SU-DHL-6 (cell line): ENCODE results near the gene HMG20B.

ENCODE experiments used
- H2AFZ ChIP-seq: fragments of 200-600 bp; sonication (generic); 2 replicates; pipeline ENCODE4 v1.6.1; 2014; ENCODE audit warnings: low read depth, mild to moderate bottlenecking, moderate library complexity, mixed read lengths, antibody characterized with exemption, low read length; ENCODE audit not compliant: severe bottlenecking
- H3F3A ChIP-seq: fragments of 200-600 bp; shearing (Covaris generic); 2 replicates; pipeline ENCODE4 v1.6.0; 2016; ENCODE audit warnings: antibody characterized with exemption, mild to moderate bottlenecking; ENCODE audit not compliant: insufficient read depth
- H3K27ac ChIP-seq: fragments of 200-600 bp; sonication (generic); 2 replicates; pipeline ENCODE4 v1.5.1; 2016; ENCODE audit warnings: low read depth, mild to moderate bottlenecking, low read length, moderate library complexity, mixed read lengths
- H3K27me3 ChIP-seq: fragments of 200-600 bp; sonication (generic), shearing (Covaris generic); 2 replicates; pipeline ENCODE4 v1.6.0; 2014; ENCODE audit warnings: mild to moderate bottlenecking, low read length
- H3K36me3 ChIP-seq: fragments of 200-600 bp; sonication (generic); 2 replicates; pipeline ENCODE4 v1.6.1; 2014; ENCODE audit warnings: mild to moderate bottlenecking, low read length, mixed read lengths
- H3K4me2 ChIP-seq: fragments of 300-600, 200-600 bp; shearing (Covaris generic), sonication (generic); 2 replicates; pipeline ENCODE4 v1.6.0; 2014; ENCODE audit warnings: low read length, low read depth, mild to moderate bottlenecking; ENCODE audit not compliant: poor library complexity, severe bottlenecking
- H3K4me3 ChIP-seq: fragments of 200-600 bp; sonication (generic); 2 replicates; pipeline ENCODE4 v1.5.1; 2014; ENCODE audit warnings: antibody characterized with exemption, low read length, mild to moderate bottlenecking, mixed read lengths; ENCODE audit not compliant: insufficient read depth, poor library complexity, severe bottlenecking
- H3K79me2 ChIP-seq: fragments of 200-600 bp; sonication (generic); 2 replicates; pipeline ENCODE4 v1.6.1; 2014; ENCODE audit warnings: mild to moderate bottlenecking, low read length, moderate library complexity; ENCODE audit not compliant: insufficient read depth
- H3K9ac ChIP-seq: fragments of 200-600 bp; sonication (generic); 2 replicates; pipeline ENCODE4 v1.7.0; 2014; ENCODE audit warnings: mild to moderate bottlenecking, low read length
- H3K9me2 ChIP-seq: fragments of 200-600 bp; sonication (generic); replicated peaks from 2 replicates; pipeline ENCODE4 v1.6.1; 2014; ENCODE audit warnings: low read length; ENCODE audit not compliant: insufficient read depth
- H3K9me3 ChIP-seq: fragments of 200-600 bp; sonication (generic); 2 replicates; pipeline ENCODE4 v1.6.1; 2014; ENCODE audit warnings: low read length, mixed read lengths; ENCODE audit not compliant: insufficient read depth
- H4K20me1 ChIP-seq: fragments of 200-600 bp; sonication (generic); 2 replicates; pipeline ENCODE4 v1.6.1; 2014; ENCODE audit warnings: low read depth, mild to moderate bottlenecking, antibody characterized with exemption, low read length, moderate library complexity, mixed read lengths
- EZH2phosphoT487 ChIP-seq: fragments of 200-600 bp; sonication (generic), shearing (Covaris generic); conservative IDR thresholded peaks from 2 replicates; pipeline ENCODE4 v1.6.1; 2018; ENCODE audit warnings: mild to moderate bottlenecking, antibody characterized with exemption, low read length, moderate library complexity, mixed read lengths
- TF ChIP-seq, protein P1 (sequence below): fragments of 200-600 bp; sonication (generic); IDR thresholded peaks from one replicate; pipeline ENCODE4 v1.5.1; 2017; ENCODE audit warnings: antibody characterized with exemption, mild to moderate bottlenecking, low read length, moderate library complexity; ENCODE audit not compliant: insufficient read depth, poor library complexity, severe bottlenecking

The HMG20B gene

DNA sequence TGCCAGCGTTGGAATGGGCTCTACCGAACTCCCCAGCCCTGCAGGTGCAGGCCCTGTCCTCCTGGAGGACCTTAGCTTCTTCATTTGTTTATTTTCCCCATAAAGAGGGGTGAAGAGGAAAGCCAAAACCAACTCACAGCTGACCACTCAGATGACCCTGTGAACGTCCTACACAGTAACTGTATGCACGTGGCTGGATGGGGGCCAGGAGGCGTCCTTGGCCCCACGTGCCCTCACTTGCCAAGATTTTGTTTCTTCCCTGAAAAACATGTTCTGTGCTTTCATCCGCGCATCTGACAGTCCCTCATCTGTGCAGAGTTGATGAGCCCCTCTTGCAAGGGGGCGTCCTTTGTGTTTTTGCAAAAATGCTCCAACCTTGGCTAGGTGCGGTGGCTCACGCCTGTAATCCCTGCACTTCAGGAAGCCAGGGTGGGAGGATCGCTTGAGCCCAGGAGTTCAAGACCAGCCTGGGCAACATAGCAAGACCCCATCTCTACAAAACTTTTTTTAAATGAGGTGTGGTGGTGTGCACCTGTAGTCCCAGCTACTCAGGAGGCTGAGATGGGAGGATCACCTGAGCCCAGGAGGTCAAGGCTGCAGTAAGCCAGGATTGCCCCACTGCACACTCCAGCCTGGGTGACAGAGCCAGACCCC is 39.1 kb upstream of the HMG20B start:
- Histone ChIP-seq H3K36me3 (no peaks in the 10 kb centered on the region), H3K79me2 (no peaks in the 10 kb centered on the region), H3K4me3 (no peak overlapping the region), H3K9ac (no peak overlapping the region), H3F3A (no peaks in the 10 kb centered on the region), H3K9me2 (no peaks in the 10 kb centered on the region), H4K20me1 (no peaks in the 10 kb centered on the region), H3K27me3 (no peaks in the 10 kb centered on the region), H3K9me3 (no peaks in the 10 kb centered on the region), H3K4me2 (no peak overlapping the region), H3K27ac (no peak overlapping the region), H2AFZ (no peak overlapping the region)
- TF ChIP-seq EZH2phosphoT487, result no peak
- TF ChIP-seq, protein P1, sequence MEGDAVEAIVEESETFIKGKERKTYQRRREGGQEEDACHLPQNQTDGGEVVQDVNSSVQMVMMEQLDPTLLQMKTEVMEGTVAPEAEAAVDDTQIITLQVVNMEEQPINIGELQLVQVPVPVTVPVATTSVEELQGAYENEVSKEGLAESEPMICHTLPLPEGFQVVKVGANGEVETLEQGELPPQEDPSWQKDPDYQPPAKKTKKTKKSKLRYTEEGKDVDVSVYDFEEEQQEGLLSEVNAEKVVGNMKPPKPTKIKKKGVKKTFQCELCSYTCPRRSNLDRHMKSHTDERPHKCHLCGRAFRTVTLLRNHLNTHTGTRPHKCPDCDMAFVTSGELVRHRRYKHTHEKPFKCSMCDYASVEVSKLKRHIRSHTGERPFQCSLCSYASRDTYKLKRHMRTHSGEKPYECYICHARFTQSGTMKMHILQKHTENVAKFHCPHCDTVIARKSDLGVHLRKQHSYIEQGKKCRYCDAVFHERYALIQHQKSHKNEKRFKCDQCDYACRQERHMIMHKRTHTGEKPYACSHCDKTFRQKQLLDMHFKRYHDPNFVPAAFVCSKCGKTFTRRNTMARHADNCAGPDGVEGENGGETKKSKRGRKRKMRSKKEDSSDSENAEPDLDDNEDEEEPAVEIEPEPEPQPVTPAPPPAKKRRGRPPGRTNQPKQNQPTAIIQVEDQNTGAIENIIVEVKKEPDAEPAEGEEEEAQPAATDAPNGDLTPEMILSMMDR, result no peak

DNA sequence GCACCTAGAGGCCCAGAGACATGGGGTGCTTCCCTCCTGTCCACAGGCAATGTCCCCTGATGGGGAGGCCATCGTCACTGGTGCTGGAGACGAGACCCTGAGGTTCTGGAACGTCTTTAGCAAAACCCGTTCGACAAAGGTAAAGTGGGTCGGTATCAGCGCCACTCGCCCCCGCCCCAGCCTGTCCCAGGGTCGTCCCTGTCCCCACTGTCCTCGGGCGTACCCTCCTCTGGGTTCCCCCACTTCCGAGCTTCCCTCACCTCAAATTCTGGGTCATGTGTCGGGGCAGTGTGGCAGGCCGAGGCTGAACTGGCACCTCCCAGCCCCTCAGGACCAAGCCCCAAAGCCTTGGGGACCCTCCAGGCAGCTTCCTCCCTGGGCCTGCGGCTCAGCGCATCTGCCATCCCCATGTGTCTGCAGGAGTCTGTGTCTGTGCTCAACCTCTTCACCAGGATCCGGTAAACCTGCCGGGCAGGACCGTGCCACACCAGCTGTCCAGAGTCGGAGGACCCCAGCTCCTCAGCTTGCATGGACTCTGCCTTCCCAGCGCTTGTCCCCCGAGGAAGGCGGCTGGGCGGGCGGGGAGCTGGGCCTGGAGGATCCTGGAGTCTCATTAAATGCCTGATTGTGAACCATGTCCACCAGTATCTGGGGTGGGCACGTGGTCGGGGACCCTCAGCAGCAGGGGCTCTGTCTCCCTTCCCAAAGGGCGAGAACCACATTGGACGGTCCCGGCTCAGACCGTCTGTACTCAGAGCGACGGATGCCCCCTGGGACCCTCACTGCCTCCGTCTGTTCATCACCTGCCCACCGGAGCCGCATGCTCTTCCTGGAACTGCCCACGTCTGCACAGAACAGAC is 38.1 kb upstream of the HMG20B start:
- H3K79me2 ChIP-seq, result no peaks in the 10 kb centered on the region
- no peak overlapping the region for H3K9ac ChIP-seq
- H3K36me3 ChIP-seq, result no peaks in the 10 kb centered on the region
- no peaks in the 10 kb centered on the region for H3K9me2 ChIP-seq
- no peaks in the 10 kb centered on the region for H3K9me3 ChIP-seq
- no peak overlapping the region for H3K4me3 ChIP-seq
- H3K4me2 ChIP-seq, result no peak overlapping the region
- no peaks in the 10 kb centered on the region for H3F3A ChIP-seq
- no peak overlapping the region for H3K27ac ChIP-seq
- H4K20me1 ChIP-seq, result no peaks in the 10 kb centered on the region
- H3K27me3 ChIP-seq, result no peaks in the 10 kb centered on the region
- H2AFZ ChIP-seq, result no peak overlapping the region
- TF ChIP-seq EZH2phosphoT487, result no peak
- TF ChIP-seq, protein P1, result no peak

DNA sequence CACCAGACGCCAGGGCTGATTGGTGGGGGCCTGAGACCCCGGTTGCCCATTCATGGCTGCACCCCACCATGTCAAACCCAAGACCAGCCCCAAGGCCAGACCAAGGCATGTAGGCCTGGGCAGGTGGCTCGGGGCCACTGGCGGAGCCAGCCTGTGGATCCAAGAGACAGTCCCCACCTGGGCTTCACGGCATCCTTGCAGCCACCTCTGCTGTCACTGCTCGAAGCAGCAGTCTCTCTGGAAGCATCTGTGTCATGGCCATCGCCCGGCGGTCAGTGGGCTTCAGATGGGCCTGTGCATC is 37.6 kb upstream of the HMG20B start:
- no peaks in the 10 kb centered on the region for H3K9me3 ChIP-seq
- no peaks in the 10 kb centered on the region for H3K79me2 ChIP-seq
- no peaks in the 10 kb centered on the region for H4K20me1 ChIP-seq
- H2AFZ ChIP-seq, result no peak overlapping the region
- H3K9me2 ChIP-seq, result no peaks in the 10 kb centered on the region
- no peak overlapping the region for H3K4me2 ChIP-seq
- H3K4me3 ChIP-seq, result no peak overlapping the region
- no peak for TF ChIP-seq EZH2phosphoT487
- TF ChIP-seq, protein P1, result no peak
- H3K36me3 ChIP-seq, result no peaks in the 10 kb centered on the region
- no peak overlapping the region for H3K27ac ChIP-seq
- H3K9ac ChIP-seq, result no peak overlapping the region
- no peaks in the 10 kb centered on the region for H3K27me3 ChIP-seq
- H3F3A ChIP-seq, result no peaks in the 10 kb centered on the region
